ENCODE measurements around the gene SPECC1L. TPM values are rescaled to one million over a fixed set of nuclear protein-coding genes. Genes with fewer than 3 reads are reported as not detected.

The SPECC1L gene
- total RNA-seq, 4 donors from 2014 or later: 42.2 to 45.1 (median 43.6) TPM

- Histone ChIP-seq H3K36me3 (peaks cover 0 to 16% (median 0%) of the 10 kb centered on the region in 3 donors), H3K4me1 (peaks cover 0 to 49% (median 30%) of the 10 kb centered on the region in 4 donors), H3K4me3 (no peak overlapping the region), H3K9me3 (no peaks in the 10 kb centered on the region), H3K27me3 (no peaks in the 10 kb centered on the region), H3K27ac (no peak overlapping the region)
- WGBS, 2 donors: 83 to 87% methylated on average over 4 of the region's 4 CpGs
- TF ChIP-seq, protein P1, sequence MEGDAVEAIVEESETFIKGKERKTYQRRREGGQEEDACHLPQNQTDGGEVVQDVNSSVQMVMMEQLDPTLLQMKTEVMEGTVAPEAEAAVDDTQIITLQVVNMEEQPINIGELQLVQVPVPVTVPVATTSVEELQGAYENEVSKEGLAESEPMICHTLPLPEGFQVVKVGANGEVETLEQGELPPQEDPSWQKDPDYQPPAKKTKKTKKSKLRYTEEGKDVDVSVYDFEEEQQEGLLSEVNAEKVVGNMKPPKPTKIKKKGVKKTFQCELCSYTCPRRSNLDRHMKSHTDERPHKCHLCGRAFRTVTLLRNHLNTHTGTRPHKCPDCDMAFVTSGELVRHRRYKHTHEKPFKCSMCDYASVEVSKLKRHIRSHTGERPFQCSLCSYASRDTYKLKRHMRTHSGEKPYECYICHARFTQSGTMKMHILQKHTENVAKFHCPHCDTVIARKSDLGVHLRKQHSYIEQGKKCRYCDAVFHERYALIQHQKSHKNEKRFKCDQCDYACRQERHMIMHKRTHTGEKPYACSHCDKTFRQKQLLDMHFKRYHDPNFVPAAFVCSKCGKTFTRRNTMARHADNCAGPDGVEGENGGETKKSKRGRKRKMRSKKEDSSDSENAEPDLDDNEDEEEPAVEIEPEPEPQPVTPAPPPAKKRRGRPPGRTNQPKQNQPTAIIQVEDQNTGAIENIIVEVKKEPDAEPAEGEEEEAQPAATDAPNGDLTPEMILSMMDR (IDR thresholded peaks at IDR 0.05): no peak
- TF ChIP-seq EP300 (IDR thresholded peaks at IDR 0.05): no peak
- no peak for TF ChIP-seq POLR2A (IDR thresholded peaks at IDR 0.05)
- DNase-seq (ENCODE audit: low spot score in 2 of 2): no peak
Measured at GRCh38 chr22:24437091-24437490, 166.5 kb downstream of the SPECC1L start.

- DNase-seq (ENCODE audit: low spot score in 2 of 2): no peak
- H3K36me3 ChIP-seq: peaks cover 0 to 22% (median 0%) of the 10 kb centered on the region in 3 donors
- H3K27me3 ChIP-seq: no peaks in the 10 kb centered on the region
- H3K4me1 ChIP-seq: peaks cover 0 to 42% (median 23%) of the 10 kb centered on the region in 4 donors
- no peak overlapping the region for H3K4me3 ChIP-seq
- WGBS, 2 donors: 65 to 66% methylated on average over 5 of the region's 5 CpGs
- TF ChIP-seq, protein P1 (IDR thresholded peaks at IDR 0.05): no peak
- no peak overlapping the region for H3K27ac ChIP-seq
- no peaks in the 10 kb centered on the region for H3K9me3 ChIP-seq
Measured at GRCh38 chr22:24437741-24438328, 167.2 kb downstream of the SPECC1L start.

GRCh38 chr22:24440270-24440717 lies 169.7 kb downstream of the SPECC1L start:
- 84 to 86% methylated on average over 10 of the region's 10 CpGs for WGBS, 2 donors
- no peak for DNase-seq (ENCODE audit: low spot score in 2 of 2)
- H3K27me3 ChIP-seq: no peaks in the 10 kb centered on the region
- peaks cover 0 to 22% (median 0%) of the 10 kb centered on the region in 3 donors for H3K36me3 ChIP-seq
- H3K27ac ChIP-seq: no peak overlapping the region
- H3K4me3 ChIP-seq: no peak overlapping the region
- TF ChIP-seq, protein P1 (IDR thresholded peaks at IDR 0.05): no peak
- TF ChIP-seq POLR2A (IDR thresholded peaks at IDR 0.05): no peak
- TF ChIP-seq EP300 (IDR thresholded peaks at IDR 0.05): no peak
- peaks cover 0 to 18% (median 7%) of the 10 kb centered on the region in 4 donors for H3K4me1 ChIP-seq
- no peaks in the 10 kb centered on the region for H3K9me3 ChIP-seq

DNA sequence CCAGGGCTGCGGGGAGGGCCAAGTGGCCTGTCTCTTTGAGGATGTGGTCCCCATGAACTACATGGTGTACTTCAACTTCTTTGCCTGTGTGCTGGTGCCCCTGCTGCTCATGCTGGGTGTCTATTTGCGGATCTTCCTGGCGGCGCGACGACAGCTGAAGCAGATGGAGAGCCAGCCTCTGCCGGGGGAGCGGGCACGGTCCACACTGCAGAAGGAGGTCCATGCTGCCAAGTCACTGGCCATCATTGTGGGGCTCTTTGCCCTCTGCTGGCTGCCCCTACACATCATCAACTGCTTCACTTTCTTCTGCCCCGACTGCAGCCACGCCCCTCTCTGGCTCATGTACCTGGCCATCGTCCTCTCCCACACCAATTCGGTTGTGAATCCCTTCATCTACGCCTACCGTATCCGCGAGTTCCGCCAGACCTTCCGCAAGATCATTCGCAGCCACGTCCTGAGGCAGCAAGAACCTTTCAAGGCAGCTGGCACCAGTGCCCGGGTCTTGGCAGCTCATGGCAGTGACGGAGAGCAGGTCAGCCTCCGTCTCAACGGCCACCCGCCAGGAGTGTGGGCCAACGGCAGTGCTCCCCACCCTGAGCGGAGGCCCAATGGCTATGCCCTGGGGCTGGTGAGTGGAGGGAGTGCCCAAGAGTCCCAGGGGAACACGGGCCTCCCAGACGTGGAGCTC lies 170.2 kb downstream of the SPECC1L start:
- TF ChIP-seq POLR2A (IDR thresholded peaks at IDR 0.05): no peak
- TF ChIP-seq EP300 (IDR thresholded peaks at IDR 0.05): no peak
- TF ChIP-seq, protein P1 (IDR thresholded peaks at IDR 0.05): no peak
- no peak for DNase-seq (ENCODE audit: low spot score in 2 of 2)
- H3K9me3 ChIP-seq: no peaks in the 10 kb centered on the region
- peaks cover 0 to 12% (median 5%) of the 10 kb centered on the region in 4 donors for H3K4me1 ChIP-seq
- 90 to 92% methylated on average over 29 to 30 of the region's 30 CpGs for WGBS, 2 donors
- peaks cover 0 to 22% (median 0%) of the 10 kb centered on the region in 3 donors for H3K36me3 ChIP-seq
- H3K27me3 ChIP-seq: no peaks in the 10 kb centered on the region
- no peak overlapping the region for H3K27ac ChIP-seq
- H3K4me3 ChIP-seq: no peak overlapping the region

Measured in tibial nerve (tissue), 4 donors.